K562 (cell line): ENCODE measurements around the gene MEIS2. TPM values are rescaled to one million over a fixed set of nuclear protein-coding genes. Genes with fewer than 3 reads are reported as not detected.

Experiments used
- ATAC-seq: fragments of 200-7000 bp; cut with Tn5 transposase; 3 replicates; pipeline ENCODE4 v1.9.1; 2020; ENCODE audit warnings: moderate library complexity
- BruUV-seq: library from RNA; stranded (reverse); fragments of 400-500 nt; replicated peaks from 2 replicates; lab custom pipeline; 2021; lab: Mats Ljungman, UMichigan
- CTCF ChIA-PET: fragments of 300-600 bp; formaldehyde crosslinking; extraction: SDS; loops from one replicate; lab custom pipeline; 2021; ENCODE audit warnings: low intra/inter-chr PET ratio; lab: Yijun Ruan, JAX
- POLR2A ChIA-PET: fragments of 300-600, 350-650 bp; sonication (Branson Sonifier 250); formaldehyde crosslinking; extraction: SDS; loops from one replicate; lab custom pipeline; 2021; ENCODE audit warnings: antibody characterized with exemption, inconsistent platforms; lab: Yijun Ruan, JAX
- DNase-seq, 4 experiments: peaks; one replicate each; pipeline versions ENCODE4 v3.0.0 to v3.0.0-alpha.2; 2011 to 2018; ENCODE audit warnings: low spot score in 3 of 4, mixed read lengths in 3 of 4; ENCODE audit errors: extremely low read depth in 1 of 4
- FAIRE-seq: peaks from 2 replicates; lab custom pipeline; 2011; peaks lifted over from hg19 to GRCh38; lab: Jason Lieb, UNC
- H2AFZ ChIP-seq: 2 replicates; pipeline ENCODE4 v1.6.0; 2011; ENCODE audit warnings: low read depth, low read length, control low read depth, inconsistent platforms
- H3K27ac ChIP-seq: fragments of 200-600 bp; 3 replicates; pipeline ENCODE4 v1.8.0; 2011; ENCODE audit warnings: low read depth, mild to moderate bottlenecking, control low read depth, inconsistent platforms, low read length, moderate library complexity, mixed read lengths; ENCODE audit errors: extremely low read depth
- H3K27me3 ChIP-seq, 2 experiments: fragments of 300-600 bp in 1 of 2; 2 replicates in 1 of 2; 3 replicates in 1 of 2; pipeline versions ENCODE4 v1.6.0 to v1.8.0; 2011; ENCODE audit warnings: inconsistent platforms in 2 of 2, low read length in 2 of 2, mild to moderate bottlenecking in 1 of 2, mixed read lengths in 1 of 2, moderate library complexity in 1 of 2; ENCODE audit not compliant: control insufficient read depth in 2 of 2, insufficient read depth in 2 of 2
- H3K36me3 ChIP-seq: fragments of 300-600 bp; 3 replicates; pipeline ENCODE4 v1.8.0; 2011; ENCODE audit warnings: mild to moderate bottlenecking, low read length, inconsistent platforms; ENCODE audit not compliant: control insufficient read depth, insufficient read depth
- H3K4me1 ChIP-seq, 2 experiments: fragments of 200-600 bp in 1 of 2; replicated peaks in 1 of 2; 2 replicates in 1 of 2; 3 replicates in 1 of 2; pipeline versions ENCODE4 v1.5.1 to v1.8.0; 2011; ENCODE audit warnings: inconsistent platforms in 2 of 2, low read length in 2 of 2, mild to moderate bottlenecking in 1 of 2, mixed read lengths in 1 of 2, moderate library complexity in 1 of 2; ENCODE audit not compliant: control insufficient read depth in 2 of 2, insufficient read depth in 2 of 2
- H3K4me2 ChIP-seq: 2 replicates; pipeline ENCODE4 v1.6.1; 2011; ENCODE audit warnings: low read length, control low read depth, inconsistent platforms, mixed read lengths; ENCODE audit not compliant: insufficient read depth
- H3K4me3 ChIP-seq: fragments of 200-600 bp; sonication (generic), shearing (Covaris generic); 2 replicates; pipeline ENCODE4 v1.5.1; 2016; ENCODE audit warnings: control low read depth, inconsistent platforms
- H3K79me2 ChIP-seq: fragments of 200-600 bp; 3 replicates; pipeline ENCODE4 v1.8.0; 2011; ENCODE audit warnings: low read length, inconsistent platforms; ENCODE audit not compliant: control insufficient read depth, insufficient read depth
- H3K9ac ChIP-seq, 2 experiments: 2 replicates each; pipeline versions ENCODE4 v1.6.0 to v1.6.1; 2011; ENCODE audit warnings: low read depth in 2 of 2, low read length in 2 of 2, control low read depth in 1 of 2, inconsistent platforms in 1 of 2, mild to moderate bottlenecking in 1 of 2, mixed read lengths in 1 of 2; ENCODE audit not compliant: insufficient read depth in 1 of 2
- H3K9me1 ChIP-seq: one replicate; pipeline ENCODE4 v1.6.0; 2011; ENCODE audit warnings: inconsistent platforms, mild to moderate bottlenecking, low read length, moderate library complexity; ENCODE audit not compliant: control insufficient read depth, insufficient read depth
- H3K9me3 ChIP-seq: replicated peaks from 2 replicates; pipeline ENCODE4 v1.5.1; 2011; ENCODE audit warnings: low read depth, low read length, inconsistent platforms; ENCODE audit not compliant: control insufficient read depth, insufficient read depth
- H4K20me1 ChIP-seq: replicated peaks from 2 replicates; pipeline ENCODE4 v1.6.1; 2011; ENCODE audit warnings: low read length, inconsistent platforms, mixed read lengths; ENCODE audit not compliant: control insufficient read depth, insufficient read depth
- CBX2 ChIP-seq: fragments of 200-600 bp; sonication (generic); IDR thresholded peaks from one replicate; pipeline ENCODE4 v1.6.1; 2012; ENCODE audit warnings: mild to moderate bottlenecking, low read length, inconsistent platforms; ENCODE audit not compliant: insufficient read depth, poor library complexity, severe bottlenecking
- ZFX ChIP-seq: sonication (generic); formaldehyde crosslinking; IDR thresholded peaks from 2 replicates; pipeline ENCODE4 v1.8.0; 2022; ENCODE audit warnings: mild to moderate bottlenecking, missing genetic modification reagents, moderate library complexity
- ZNF311 ChIP-seq: fragments of 250-450 bp; sonication (Bioruptor Pico); IDR thresholded peaks from 2 replicates; pipeline ENCODE4 v1.4.0; 2020; ENCODE audit warnings: mild to moderate bottlenecking, moderate library complexity
- WGBS: fragments of 100-300 bp; shearing (Covaris generic); methylation state at CpG from one replicate; pipeline ENCODE4 v1.1.6; 2016; ENCODE audit warnings: low coverage, mixed read lengths; ENCODE audit not compliant: insufficient coverage; ENCODE audit errors: missing lambda C conversion rate; 5-methylcytosine and 5-hydroxymethylcytosine counted together
- in situ Hi-C: fragments of 300-500 bp; cut with MboI; formaldehyde crosslinking; loops from 4 replicates; pipeline ENCODE4 v1.15.0; 2018; ENCODE audit warnings: inconsistent platforms, mixed read lengths
- intact Hi-C: fragments of 100-400 bp; cut with micrococcal nuclease; formaldehyde crosslinking; loops from 2 replicates; pipeline ENCODE4 v1.14.2; 2022
- polyA plus RNA-seq, 8 experiments: library from polyadenylated mRNA; depleted of rRNA in 4 of 8; stranded (reverse) in 5 of 8; unstranded in 3 of 8; fragments of >200 nt; fragmentation: Nextera tagmentation in 2 of 8; fragmentation: Illumina TruSeq in 1 of 8; extraction: Ambion mirVana in 2 of 8; extraction: Trizol in 1 of 8; gene quantifications; 2 replicates each; pipeline versions ENCODE4 v1.2.1 to v1.2.3, GENCODE V29; 2011 to 2014; ENCODE audit warnings: inconsistent platforms in 1 of 8, missing spikeins in 1 of 8
- total RNA-seq, 7 experiments: library from RNA; depleted of rRNA in 6 of 7; stranded (reverse); fragments of >200 nt in 6 of 7; fragmentation: Illumina TruSeq in 2 of 7; extraction: Trizol in 2 of 7; gene quantifications; 2 replicates each; pipeline versions ENCODE4 v1.2.1 to v1.2.3, GENCODE V29; 2011 to 2021; ENCODE audit warnings: low replicate concordance in 1 of 7

The MEIS2 gene
- total and polyA plus RNA-seq, 9 of the 15 experiments (the other 6 are each of a cell fraction or from before 2014, with no cell fraction given) = 7.5 to 64.2 (median 22.3) TPM

DNA sequence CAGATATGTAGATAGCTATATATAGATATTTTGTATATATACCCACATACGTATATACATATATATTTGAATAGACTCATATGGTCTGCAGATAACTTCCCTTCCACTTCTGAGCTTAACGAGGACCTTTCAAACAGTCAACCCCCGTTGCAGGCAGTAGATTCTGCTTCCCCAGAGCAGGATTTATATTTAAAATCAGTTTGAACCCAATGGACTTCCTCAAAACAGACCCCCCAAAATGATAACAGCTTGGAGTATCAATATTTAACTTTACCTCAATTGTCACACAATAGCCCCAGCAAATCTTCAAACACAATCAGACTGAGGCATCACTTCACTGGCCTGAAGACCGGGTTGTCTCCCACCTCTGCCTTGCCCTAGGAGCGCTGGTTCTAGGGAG lies 218.3 kb downstream of the MEIS2 start (continued):
- no peak for TF ChIP-seq ZFX (CRISPR knock-in tag)

DNA sequence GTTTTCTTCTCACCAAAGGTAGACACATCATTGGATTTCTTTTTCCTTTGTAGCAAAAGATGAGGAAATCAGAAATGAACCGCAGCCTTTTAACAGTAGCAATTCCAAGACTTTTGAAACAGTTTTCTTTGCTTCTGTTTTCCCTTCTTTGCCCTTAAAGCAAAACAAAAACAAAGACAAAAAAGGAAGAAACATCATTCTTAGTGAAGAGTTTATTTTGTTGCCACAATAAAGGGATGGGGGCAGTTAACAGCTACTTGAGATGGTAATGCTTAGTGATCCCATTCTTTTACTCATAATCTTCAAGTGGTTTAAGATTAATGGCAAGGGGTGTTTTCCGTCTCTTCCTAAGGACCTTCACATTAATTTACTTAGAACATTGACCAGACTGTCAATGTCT lies 218.8 kb downstream of the MEIS2 start:
- no peak for FAIRE-seq
- H3K4me2 ChIP-seq = no peak overlapping the region
- no peak overlapping the region for H3K27ac ChIP-seq
- no peaks in the 10 kb centered on the region for H3K9me3 ChIP-seq
- no peaks in the 10 kb centered on the region for H3K36me3 ChIP-seq
- no peaks in the 10 kb centered on the region for H3K9me1 ChIP-seq
- intact Hi-C loops (loop anchor here (10.0 kb wide), 1 partner anchor 377 kb away; no protein-coding TSS in a partner anchor), in situ Hi-C loops (loop anchor here (10.0 to 25.0 kb wide), 2 partner anchors 223 to 1006 kb away; partner anchors contain the start of gene MEIS2)
- no TSS peak for BruUV-seq
- CTCF ChIA-PET = no interaction called here
- H3K4me3 ChIP-seq = no peak overlapping the region
- POLR2A ChIA-PET = interaction anchor here (0.7 kb wide), 1 partner anchor 988 kb away, joined by 4 read pairs; no protein-coding TSS in a partner anchor
- H3K27me3 ChIP-seq = peaks cover 3 to 13% of the 10 kb centered on the region in 2 experiments; a peak in 2 of 5 replicates
- peaks cover 3 to 8% of the 10 kb centered on the region in 2 experiments; a peak in 3 of 5 replicates for H3K4me1 ChIP-seq
- WGBS = 14% methylated on average over 2 of the region's 2 CpGs
- H3K79me2 ChIP-seq = no peaks in the 10 kb centered on the region
- no peak for ATAC-seq
- peak; percentile 13 for TF ChIP-seq CBX2
- TF ChIP-seq ZNF311 (CRISPR knock-in tag) = no peak
- no peak for DNase-seq
- H3K9ac ChIP-seq = no peak overlapping the region
- no peaks in the 10 kb centered on the region for H4K20me1 ChIP-seq
- H2AFZ ChIP-seq = no peak overlapping the region
